ENCODE data around the gene BOLA1. TPM values are rescaled to one million over a fixed set of nuclear protein-coding genes. Genes with fewer than 3 reads are reported as not detected.

BOLA1 gene
- total RNA-seq, 2 experiments from 2014 or later, result 23.7 to 25.4 TPM

- Mint-ChIP-seq H3K36me3 (peaks cover 36% of the 10 kb centered on the region), H3K4me1 (peaks cover 20% of the 10 kb centered on the region), H3K27me3 (no peaks in the 10 kb centered on the region), H3K9me3 (no peaks in the 10 kb centered on the region), H3K27ac (peak overlapping the region; percentile 52), H3K4me3 (no peak overlapping the region)
- DNase-seq (no peak), ATAC-seq (ENCODE audit: low read depth) (no peak)
- POLR2A ChIA-PET, result interaction anchor here (0.6 to 2.8 kb wide), 3 partner anchors 13 to 277 kb away, joined by 4 to 14 read pairs (median 5); partner anchors contain the start of gene SV2A
These were observed 4.6 kb downstream of the BOLA1 start for GRCh38 chr1:149903836-149904491.

- H3K27ac Mint-ChIP-seq, result no peak overlapping the region
These were observed 7.3 kb downstream of the BOLA1 start for GRCh38 chr1:149906570-149907075.

GRCh38 chr1:149914545-149914944, 15.2 kb downstream of the BOLA1 start:
- Mint-ChIP-seq H3K9me3 (no peaks in the 10 kb centered on the region), H3K27ac (peak overlapping the region; percentile 59), H3K4me1 (peaks cover 42% of the 10 kb centered on the region), H3K36me3 (peaks cover 21% of the 10 kb centered on the region), H3K4me3 (no peak overlapping the region), H3K27me3 (no peaks in the 10 kb centered on the region)
- POLR2A ChIA-PET, result interaction anchor here (0.8 to 3.5 kb wide), 3 partner anchors 13 to 27 kb away, joined by 3 to 49 read pairs (median 4); a partner anchor contains a TSS
- ATAC-seq (ENCODE audit: low read depth), result no peak
- no peak for DNase-seq

More at GRCh38 chr1:149906570-149907075, 7.3 kb downstream of the BOLA1 start:
- ATAC-seq (ENCODE audit: low read depth), result no peak
- Mint-ChIP-seq H3K27me3 (no peaks in the 10 kb centered on the region), H3K36me3 (peaks cover 44% of the 10 kb centered on the region), H3K9me3 (no peaks in the 10 kb centered on the region), H3K4me1 (peaks cover 8% of the 10 kb centered on the region), H3K4me3 (no peak overlapping the region)
- POLR2A ChIA-PET, result interaction anchor here (1.1 to 2.8 kb wide), 2 partner anchors 10 to 19 kb away, joined by 3 to 14 read pairs; partner anchors contain the start of gene SV2A
- no peak for DNase-seq

GRCh38 chr1:149915429-149916192, 16.2 kb downstream of the BOLA1 start:
- Mint-ChIP-seq H3K4me1 (peaks cover 42% of the 10 kb centered on the region), H3K27me3 (no peaks in the 10 kb centered on the region), H3K27ac (peak overlapping the region; percentile 91), H3K9me3 (no peaks in the 10 kb centered on the region), H3K4me3 (peak overlapping the region; percentile 96), H3K36me3 (peaks cover 17% of the 10 kb centered on the region)
- ATAC-seq (ENCODE audit: low read depth) (no peak), DNase-seq (no peak)
- POLR2A ChIA-PET, result interaction anchor here (1.2 to 3.5 kb wide), 8 partner anchors 10 to 72 kb away, joined by 3 to 49 read pairs (median 6); partner anchors contain the start of genes BOLA1 and SF3B4

- no peaks in the 10 kb centered on the region for H3K9me3 Mint-ChIP-seq
- POLR2A ChIA-PET, result interaction anchor here (1.2 to 3.5 kb wide), 7 partner anchors 11 to 73 kb away, joined by 3 to 49 read pairs (median 8); partner anchors contain the start of genes BOLA1 and SF3B4
- peak overlapping the region; percentile 91 for H3K27ac Mint-ChIP-seq
- H3K36me3 Mint-ChIP-seq, result peaks cover 12% of the 10 kb centered on the region
- no peak for DNase-seq
- H3K27me3 Mint-ChIP-seq, result no peaks in the 10 kb centered on the region
- peak overlapping the region; percentile 96 for H3K4me3 Mint-ChIP-seq
- ATAC-seq (ENCODE audit: low read depth), result peak; percentile 48
- H3K4me1 Mint-ChIP-seq, result peaks cover 42% of the 10 kb centered on the region
These were observed 17.0 kb downstream of the BOLA1 start for GRCh38 chr1:149916193-149916897.

GRCh38 chr1:149916898-149917252, 17.5 kb downstream of the BOLA1 start:
- POLR2A ChIA-PET, result interaction anchor here (1.2 to 3.5 kb wide), 7 partner anchors 11 to 73 kb away, joined by 3 to 49 read pairs (median 8); partner anchors contain the start of genes BOLA1 and SF3B4
- H3K4me3 Mint-ChIP-seq, result peak overlapping the region; percentile 96
- ATAC-seq (ENCODE audit: low read depth) (no peak), DNase-seq (no peak)
- H3K27ac Mint-ChIP-seq, result peak overlapping the region; percentile 91
- H3K4me1 Mint-ChIP-seq, result peaks cover 42% of the 10 kb centered on the region
- H3K36me3 Mint-ChIP-seq, result peaks cover 15% of the 10 kb centered on the region
- no peaks in the 10 kb centered on the region for H3K27me3 Mint-ChIP-seq
- no peaks in the 10 kb centered on the region for H3K9me3 Mint-ChIP-seq

GRCh38 chr1:149917571-149918144, 18.3 kb downstream of the BOLA1 start, which contains the start of gene SV2A:
Gene SV2A (minus strand): TSS chr1:149917844. CDS start chr1:149913840, 4,004 bp downstream.
- ATAC-seq (ENCODE audit: low read depth) (peak; percentile 74), DNase-seq (peak; percentile 64)
- H3K36me3 Mint-ChIP-seq, result peaks cover 20% of the 10 kb centered on the region
- POLR2A ChIA-PET, result interaction anchor here (1.9 to 3.2 kb wide), 3 partner anchors 10 to 30 kb away, joined by 12 to 19 read pairs (median 14); partner anchors contain the start of gene SF3B4
- H3K9me3 Mint-ChIP-seq, result no peaks in the 10 kb centered on the region
- peaks cover 42% of the 10 kb centered on the region for H3K4me1 Mint-ChIP-seq
- H3K27me3 Mint-ChIP-seq, result no peaks in the 10 kb centered on the region
- H3K27ac Mint-ChIP-seq, result peak within 1 kb of the TSS; percentile 91
- peak within 1 kb of the TSS; percentile 96 for H3K4me3 Mint-ChIP-seq

- H3K27ac Mint-ChIP-seq, result no peak overlapping the region
- no peak overlapping the region for H3K4me3 Mint-ChIP-seq
- peaks cover 41% of the 10 kb centered on the region for H3K36me3 Mint-ChIP-seq
- H3K9me3 Mint-ChIP-seq, result no peaks in the 10 kb centered on the region
- H3K4me1 Mint-ChIP-seq, result peaks cover 28% of the 10 kb centered on the region
- ATAC-seq (ENCODE audit: low read depth) (no peak), DNase-seq (no peak)
- POLR2A ChIA-PET, result interaction anchor here (0.6 kb wide), 1 partner anchor 955 kb away, joined by 3 read pairs; no protein-coding TSS in a partner anchor
- no peaks in the 10 kb centered on the region for H3K27me3 Mint-ChIP-seq
These were observed 24.3 kb downstream of the BOLA1 start for GRCh38 chr1:149923626-149924025.

GRCh38 chr1:149925345-149925744, 26.0 kb downstream of the BOLA1 start:
- H3K9me3 Mint-ChIP-seq, result no peaks in the 10 kb centered on the region
- H3K4me3 Mint-ChIP-seq, result peak overlapping the region; percentile 99
- H3K4me1 Mint-ChIP-seq, result peaks cover 35% of the 10 kb centered on the region
- no peak overlapping the region for H3K27ac Mint-ChIP-seq
- peaks cover 41% of the 10 kb centered on the region for H3K36me3 Mint-ChIP-seq
- POLR2A ChIA-PET, result interaction anchor here (2.2 kb wide), 1 partner anchor 38 kb away, joined by 17 read pairs; a partner anchor contains a TSS
- DNase-seq (no peak), ATAC-seq (ENCODE audit: low read depth) (no peak)
- H3K27me3 Mint-ChIP-seq, result no peaks in the 10 kb centered on the region

GRCh38 chr1:149925751-149926150, 26.4 kb downstream of the BOLA1 start:
- DNase-seq, result no peak
- Mint-ChIP-seq H3K27ac (no peak overlapping the region), H3K4me1 (peaks cover 38% of the 10 kb centered on the region), H3K4me3 (peak overlapping the region; percentile 99), H3K27me3 (no peaks in the 10 kb centered on the region), H3K9me3 (no peaks in the 10 kb centered on the region), H3K36me3 (peaks cover 41% of the 10 kb centered on the region)
- ATAC-seq (ENCODE audit: low read depth), result no peak
- POLR2A ChIA-PET, result interaction anchor here (2.2 kb wide), 1 partner anchor 38 kb away, joined by 17 read pairs; a partner anchor contains a TSS

GRCh38 chr1:149926296-149926695, 26.9 kb downstream of the BOLA1 start:
- no peaks in the 10 kb centered on the region for H3K9me3 Mint-ChIP-seq
- ATAC-seq (ENCODE audit: low read depth) (no peak), DNase-seq (no peak)
- peak overlapping the region; percentile 99 for H3K4me3 Mint-ChIP-seq
- POLR2A ChIA-PET, result interaction anchor here (2.2 kb wide), 1 partner anchor 39 kb away, joined by 17 read pairs; a partner anchor contains a TSS
- peaks cover 42% of the 10 kb centered on the region for H3K36me3 Mint-ChIP-seq
- peaks cover 41% of the 10 kb centered on the region for H3K4me1 Mint-ChIP-seq
- no peak overlapping the region for H3K27ac Mint-ChIP-seq
- no peaks in the 10 kb centered on the region for H3K27me3 Mint-ChIP-seq

- Mint-ChIP-seq H3K36me3 (peaks cover 37% of the 10 kb centered on the region), H3K9me3 (no peaks in the 10 kb centered on the region), H3K27ac (peak overlapping the region; percentile 98), H3K27me3 (no peaks in the 10 kb centered on the region), H3K4me3 (peak overlapping the region; percentile 99), H3K4me1 (peaks cover 48% of the 10 kb centered on the region)
- POLR2A ChIA-PET, result interaction anchor here (1.4 to 1.8 kb wide), 2 partner anchors 11 to 25 kb away, joined by 8 to 31 read pairs; partner anchors contain the start of gene MTMR11
- ATAC-seq (ENCODE audit: low read depth), result no peak
- no peak for DNase-seq
These were observed 27.7 kb downstream of the BOLA1 start for GRCh38 chr1:149927056-149927562.

Measured in activated naive CD8-positive, alpha-beta T cell treated with anti-CD3 and anti-CD28 coated beads, Interleukin-2, amount 10 ng/mL, durations not matched to agents 7 days and 5 days (primary cell).